ENCODE measurements around the gene FREM3.
A peak's percentile ranks its signal among the peaks of the same experiment; 100 is the strongest.

The FREM3 gene

DNA sequence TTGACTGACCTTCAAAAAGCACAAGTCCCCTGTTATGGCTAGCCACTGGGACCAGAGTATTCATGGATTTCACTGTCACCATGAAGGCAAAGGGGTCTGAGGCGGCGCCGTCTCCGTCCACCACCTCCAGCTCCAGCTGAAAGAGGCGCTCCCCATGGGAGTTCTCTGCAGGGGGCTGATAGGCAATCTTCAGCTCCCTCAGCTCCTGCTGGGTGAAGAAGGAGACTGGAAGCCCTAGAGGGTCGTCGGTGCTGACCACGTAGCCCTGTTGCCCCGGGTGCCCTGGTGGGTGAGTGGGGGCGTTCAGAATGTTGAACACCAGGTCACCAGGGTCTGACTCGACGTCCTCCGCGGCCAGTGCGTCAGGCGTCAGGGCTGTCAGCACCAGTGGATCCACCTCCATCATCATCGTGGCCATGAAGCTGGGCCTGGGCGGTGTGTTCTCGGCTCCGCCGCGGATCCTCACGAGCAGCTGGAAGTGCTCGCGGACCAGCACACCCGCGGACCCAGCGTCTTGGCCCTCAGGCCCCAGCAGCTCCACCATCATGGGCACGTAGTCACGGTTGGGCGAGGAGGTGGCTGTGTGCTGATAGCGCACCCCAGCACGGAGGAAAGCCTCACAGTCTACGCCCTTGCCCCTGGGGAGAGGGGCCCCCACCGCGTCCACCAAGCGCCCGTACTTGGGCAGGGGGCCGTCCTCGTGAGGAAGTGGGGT is 987 bp downstream of the FREM3 start:
- no peak overlapping the region for H3K27ac ChIP-seq (ENCODE audit: low read length, poor library complexity, severe bottlenecking)
- H3K18ac ChIP-seq (ENCODE audit: low read depth in 1 of 2, low read length in 2 of 2): no peak overlapping the region
- no peak overlapping the region for H2BK120ac ChIP-seq (ENCODE audit: low read depth, low read length)
- H3K14ac ChIP-seq (ENCODE audit: low read length in 2 of 2): peak overlapping the region in 1 of 2 experiments; percentile 7
- no peak overlapping the region for H3K9ac ChIP-seq (ENCODE audit: low read length)
- peaks cover 37 to 65% of the 10 kb centered on the region in 2 experiments for H3K27me3 ChIP-seq (ENCODE audit: control insufficient read depth in 1 of 2, insufficient read depth in 1 of 2, low read length in 2 of 2)
- H2BK15ac ChIP-seq (ENCODE audit: low read depth, poor library complexity, severe bottlenecking): no peak overlapping the region
- no peak overlapping the region for H2AK5ac ChIP-seq (ENCODE audit: low read length, severe bottlenecking)
- H3K36me3 ChIP-seq (ENCODE audit: control insufficient read depth in 1 of 2, insufficient read depth in 2 of 2, low read depth in 1 of 2, low read length in 2 of 2): no peaks in the 10 kb centered on the region
- no peaks in the 10 kb centered on the region for H3K79me1 ChIP-seq (replicated peaks; ENCODE audit: low read length, poor library complexity, severe bottlenecking)
- 47% methylated on average over 40 of the region's 40 CpGs for WGBS
- peak overlapping the region in 1 of 2 experiments; percentile 73 for H3K4me3 ChIP-seq (ENCODE audit: insufficient read depth in 1 of 2, low read depth in 1 of 2, low read length in 2 of 2)
- no peak overlapping the region for H2AFZ ChIP-seq (ENCODE audit: low read depth, low read length)
- H4K8ac ChIP-seq (ENCODE audit: low read length): no peak overlapping the region
- no peaks in the 10 kb centered on the region for H3K9me3 ChIP-seq (ENCODE audit: control insufficient read depth, low read length)
- H3K23ac ChIP-seq (ENCODE audit: low read length in 2 of 2): no peak overlapping the region
- peak overlapping the region; percentile 84 for H3K4me2 ChIP-seq (ENCODE audit: low read length, poor library complexity, severe bottlenecking)
- H2BK5ac ChIP-seq (ENCODE audit: low read depth, low read length, poor library complexity, severe bottlenecking): no peak overlapping the region
- no peak overlapping the region for H4K91ac ChIP-seq (ENCODE audit: low read length)
- H2BK12ac ChIP-seq (ENCODE audit: low read length in 2 of 2): no peak overlapping the region
- DNase-seq: no peak
- H3K4ac ChIP-seq (ENCODE audit: low read depth in 1 of 2, low read length in 2 of 2): no peak overlapping the region
- H3K4me1 ChIP-seq (ENCODE audit: control insufficient read depth, insufficient read depth, low read depth, low read length): peaks cover 17% of the 10 kb centered on the region

DNA sequence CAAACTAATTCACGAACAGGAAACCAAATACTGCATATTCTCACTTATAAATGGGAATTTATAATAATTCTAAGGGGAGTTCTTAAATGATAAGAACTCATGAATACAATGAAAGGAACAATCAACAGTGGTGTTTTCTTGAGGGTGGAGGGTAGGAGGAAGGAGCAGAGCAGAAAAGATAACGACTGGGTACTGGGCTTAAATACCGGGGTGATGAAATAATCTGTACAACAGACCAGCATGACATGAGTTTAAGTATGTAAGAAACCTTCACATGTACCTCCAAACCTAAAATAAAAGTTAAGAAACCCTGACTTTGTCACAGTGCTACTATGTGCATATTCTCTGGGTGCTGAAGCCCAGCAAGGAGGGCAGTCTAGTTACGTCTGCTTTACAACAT is 6.6 kb downstream of the FREM3 start:
- DNase-seq: no peak
- H3K9me3 ChIP-seq (ENCODE audit: control insufficient read depth, low read length): no peaks in the 10 kb centered on the region

DNA sequence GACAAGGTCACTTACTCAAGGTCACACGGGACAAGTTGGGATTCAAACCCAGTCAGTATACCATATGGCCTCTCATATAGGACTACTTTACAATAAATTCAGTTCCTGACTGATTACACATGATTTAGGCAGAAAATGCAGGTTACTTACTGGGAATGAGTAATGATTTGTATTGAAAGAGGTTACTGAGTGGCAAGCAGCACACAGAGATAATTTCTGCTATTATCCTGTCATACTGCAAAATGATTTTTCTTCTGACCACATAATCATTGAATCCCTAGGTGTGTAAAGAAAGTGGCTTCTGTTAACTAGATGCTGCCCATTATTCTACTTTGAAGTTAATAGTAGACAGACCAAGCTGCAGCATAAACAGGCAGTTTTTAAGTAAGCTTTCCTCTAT is 8.2 kb downstream of the FREM3 start:
- H2BK15ac ChIP-seq (ENCODE audit: low read depth, poor library complexity, severe bottlenecking): no peak overlapping the region
- H2BK120ac ChIP-seq (ENCODE audit: low read depth, low read length): no peak overlapping the region
- H4K8ac ChIP-seq (ENCODE audit: low read length): no peak overlapping the region
- H3K18ac ChIP-seq (ENCODE audit: low read depth in 1 of 2, low read length in 2 of 2): no peak overlapping the region
- no peak overlapping the region for H4K91ac ChIP-seq (ENCODE audit: low read length)
- H3K79me1 ChIP-seq (replicated peaks; ENCODE audit: low read length, poor library complexity, severe bottlenecking): no peaks in the 10 kb centered on the region
- H3K4me1 ChIP-seq (ENCODE audit: control insufficient read depth, insufficient read depth, low read depth, low read length): no peaks in the 10 kb centered on the region
- H3K14ac ChIP-seq (ENCODE audit: low read length in 2 of 2): no peak overlapping the region
- no peak overlapping the region for H3K9ac ChIP-seq (ENCODE audit: low read length)
- H3K4me2 ChIP-seq (ENCODE audit: low read length, poor library complexity, severe bottlenecking): no peak overlapping the region
- no peak overlapping the region for H3K27ac ChIP-seq (ENCODE audit: low read length, poor library complexity, severe bottlenecking)
- H3K4ac ChIP-seq (ENCODE audit: low read depth in 1 of 2, low read length in 2 of 2): no peak overlapping the region
- no peaks in the 10 kb centered on the region for H3K9me3 ChIP-seq (ENCODE audit: control insufficient read depth, low read length)
- H3K36me3 ChIP-seq (ENCODE audit: control insufficient read depth in 1 of 2, insufficient read depth in 2 of 2, low read depth in 1 of 2, low read length in 2 of 2): no peaks in the 10 kb centered on the region
- H2AK5ac ChIP-seq (ENCODE audit: low read length, severe bottlenecking): no peak overlapping the region
- no peak overlapping the region for H2BK12ac ChIP-seq (ENCODE audit: low read length in 2 of 2)
- H3K23ac ChIP-seq (ENCODE audit: low read length in 2 of 2): no peak overlapping the region
- no peak overlapping the region for H3K4me3 ChIP-seq (ENCODE audit: insufficient read depth in 1 of 2, low read depth in 1 of 2, low read length in 2 of 2)
- peaks cover 0 to 13% of the 10 kb centered on the region in 2 experiments for H3K27me3 ChIP-seq (ENCODE audit: control insufficient read depth in 1 of 2, insufficient read depth in 1 of 2, low read length in 2 of 2)
- no peak overlapping the region for H2BK5ac ChIP-seq (ENCODE audit: low read depth, low read length, poor library complexity, severe bottlenecking)
- 100% methylated on average over 1 of the region's 1 CpG for WGBS
- no peak overlapping the region for H2AFZ ChIP-seq (ENCODE audit: low read depth, low read length)
- DNase-seq: no peak

More for the DNA sequence above, 6.6 kb downstream of the FREM3 start:
- Histone ChIP-seq H2AFZ (ENCODE audit: low read depth, low read length) (no peak overlapping the region), H3K14ac (ENCODE audit: low read length in 2 of 2) (no peak overlapping the region), H3K4ac (ENCODE audit: low read depth in 1 of 2, low read length in 2 of 2) (no peak overlapping the region), H3K4me1 (ENCODE audit: control insufficient read depth, insufficient read depth, low read depth, low read length) (no peaks in the 10 kb centered on the region), H3K23ac (ENCODE audit: low read length in 2 of 2) (no peak overlapping the region), H2BK15ac (ENCODE audit: low read depth, poor library complexity, severe bottlenecking) (no peak overlapping the region), H2BK120ac (ENCODE audit: low read depth, low read length) (no peak overlapping the region), H4K91ac (ENCODE audit: low read length) (no peak overlapping the region), H2BK12ac (ENCODE audit: low read length in 2 of 2) (no peak overlapping the region), H4K8ac (ENCODE audit: low read length) (no peak overlapping the region), H3K18ac (ENCODE audit: low read depth in 1 of 2, low read length in 2 of 2) (no peak overlapping the region), H2BK5ac (ENCODE audit: low read depth, low read length, poor library complexity, severe bottlenecking) (no peak overlapping the region), H3K36me3 (ENCODE audit: control insufficient read depth in 1 of 2, insufficient read depth in 2 of 2, low read depth in 1 of 2, low read length in 2 of 2) (no peaks in the 10 kb centered on the region), H3K79me1 (replicated peaks; ENCODE audit: low read length, poor library complexity, severe bottlenecking) (no peaks in the 10 kb centered on the region), H3K9ac (ENCODE audit: low read length) (no peak overlapping the region), H3K27me3 (ENCODE audit: control insufficient read depth in 1 of 2, insufficient read depth in 1 of 2, low read length in 2 of 2) (peaks cover 7 to 29% of the 10 kb centered on the region in 2 experiments), H3K4me2 (ENCODE audit: low read length, poor library complexity, severe bottlenecking) (no peak overlapping the region), H3K27ac (ENCODE audit: low read length, poor library complexity, severe bottlenecking) (no peak overlapping the region), H2AK5ac (ENCODE audit: low read length, severe bottlenecking) (no peak overlapping the region), H3K4me3 (ENCODE audit: insufficient read depth in 1 of 2, low read depth in 1 of 2, low read length in 2 of 2) (no peak overlapping the region)
- WGBS: 43% methylated on average over 1 of the region's 4 CpGs

DNA sequence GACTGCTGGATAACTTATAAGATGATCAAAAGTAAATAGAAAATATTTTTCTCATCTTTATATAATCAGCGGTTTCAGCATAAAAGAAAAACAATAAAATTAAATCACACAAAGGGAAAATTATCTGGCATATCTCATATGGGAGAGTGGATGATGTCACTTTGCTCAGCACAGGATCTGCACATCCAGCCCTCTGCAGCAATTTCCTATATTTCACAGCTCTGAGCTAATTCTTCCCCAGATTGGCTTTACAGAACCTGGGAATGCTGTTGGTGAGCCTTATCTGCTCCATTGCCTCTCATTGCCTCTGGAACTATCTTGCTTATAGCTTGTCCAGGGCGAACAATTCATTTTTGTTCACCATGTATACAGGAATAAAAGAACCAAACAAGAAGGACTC is 21.0 kb downstream of the FREM3 start:
- Histone ChIP-seq H2BK15ac (ENCODE audit: low read depth, poor library complexity, severe bottlenecking) (no peak overlapping the region), H3K27me3 (ENCODE audit: control insufficient read depth in 1 of 2, insufficient read depth in 1 of 2, low read length in 2 of 2) (no peaks in the 10 kb centered on the region), H3K4ac (ENCODE audit: low read depth in 1 of 2, low read length in 2 of 2) (no peak overlapping the region), H2BK120ac (ENCODE audit: low read depth, low read length) (no peak overlapping the region), H2BK12ac (ENCODE audit: low read length in 2 of 2) (no peak overlapping the region), H3K36me3 (ENCODE audit: control insufficient read depth in 1 of 2, insufficient read depth in 2 of 2, low read depth in 1 of 2, low read length in 2 of 2) (no peaks in the 10 kb centered on the region), H3K9ac (ENCODE audit: low read length) (no peak overlapping the region), H4K91ac (ENCODE audit: low read length) (no peak overlapping the region), H3K18ac (ENCODE audit: low read depth in 1 of 2, low read length in 2 of 2) (no peak overlapping the region), H2AK5ac (ENCODE audit: low read length, severe bottlenecking) (no peak overlapping the region), H4K8ac (ENCODE audit: low read length) (no peak overlapping the region), H2BK5ac (ENCODE audit: low read depth, low read length, poor library complexity, severe bottlenecking) (no peak overlapping the region), H3K79me1 (replicated peaks; ENCODE audit: low read length, poor library complexity, severe bottlenecking) (no peaks in the 10 kb centered on the region), H3K4me2 (ENCODE audit: low read length, poor library complexity, severe bottlenecking) (no peak overlapping the region), H3K23ac (ENCODE audit: low read length in 2 of 2) (no peak overlapping the region), H3K14ac (ENCODE audit: low read length in 2 of 2) (no peak overlapping the region), H3K4me3 (ENCODE audit: insufficient read depth in 1 of 2, low read depth in 1 of 2, low read length in 2 of 2) (no peak overlapping the region), H3K4me1 (ENCODE audit: control insufficient read depth, insufficient read depth, low read depth, low read length) (no peaks in the 10 kb centered on the region), H3K9me3 (ENCODE audit: control insufficient read depth, low read length) (no peaks in the 10 kb centered on the region), H2AFZ (ENCODE audit: low read depth, low read length) (no peak overlapping the region), H3K27ac (ENCODE audit: low read length, poor library complexity, severe bottlenecking) (no peak overlapping the region)
- 59% methylated on average over 1 of the region's 2 CpGs for WGBS
- no peak for DNase-seq
